Measurements from ENCODE around the gene LRRC46. TPM values are rescaled to one million over a fixed set of nuclear protein-coding genes. Genes with fewer than 3 reads are reported as not detected.

The LRRC46 gene
- total and polyA plus RNA-seq, 10 of the 15 experiments (the other 5 are each of a cell fraction or from before 2014, with no cell fraction given), result 0.15 to 1.8 (median 0.38) TPM; not detected in 1

DNA sequence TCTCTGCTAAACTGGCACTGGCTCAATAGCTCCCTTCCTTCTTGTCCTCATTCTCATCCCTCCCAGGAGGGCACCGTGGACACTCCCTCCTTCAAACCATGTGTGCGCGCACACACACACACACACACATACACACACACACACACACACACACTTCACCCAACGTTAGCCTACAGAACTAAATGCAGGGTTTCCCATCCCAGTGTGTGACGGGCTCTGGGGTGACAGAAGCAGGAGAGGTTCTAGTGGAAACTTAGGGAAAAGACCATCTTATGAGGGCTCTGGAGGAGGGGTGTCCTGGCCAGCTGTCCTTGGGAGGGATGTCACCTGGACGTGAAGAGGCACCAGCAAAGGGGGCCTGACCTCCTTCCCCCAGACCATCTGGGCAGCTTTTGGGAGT, 29.6 kb upstream of the LRRC46 start (continued):
- TF ChIP-seq, protein P1, sequence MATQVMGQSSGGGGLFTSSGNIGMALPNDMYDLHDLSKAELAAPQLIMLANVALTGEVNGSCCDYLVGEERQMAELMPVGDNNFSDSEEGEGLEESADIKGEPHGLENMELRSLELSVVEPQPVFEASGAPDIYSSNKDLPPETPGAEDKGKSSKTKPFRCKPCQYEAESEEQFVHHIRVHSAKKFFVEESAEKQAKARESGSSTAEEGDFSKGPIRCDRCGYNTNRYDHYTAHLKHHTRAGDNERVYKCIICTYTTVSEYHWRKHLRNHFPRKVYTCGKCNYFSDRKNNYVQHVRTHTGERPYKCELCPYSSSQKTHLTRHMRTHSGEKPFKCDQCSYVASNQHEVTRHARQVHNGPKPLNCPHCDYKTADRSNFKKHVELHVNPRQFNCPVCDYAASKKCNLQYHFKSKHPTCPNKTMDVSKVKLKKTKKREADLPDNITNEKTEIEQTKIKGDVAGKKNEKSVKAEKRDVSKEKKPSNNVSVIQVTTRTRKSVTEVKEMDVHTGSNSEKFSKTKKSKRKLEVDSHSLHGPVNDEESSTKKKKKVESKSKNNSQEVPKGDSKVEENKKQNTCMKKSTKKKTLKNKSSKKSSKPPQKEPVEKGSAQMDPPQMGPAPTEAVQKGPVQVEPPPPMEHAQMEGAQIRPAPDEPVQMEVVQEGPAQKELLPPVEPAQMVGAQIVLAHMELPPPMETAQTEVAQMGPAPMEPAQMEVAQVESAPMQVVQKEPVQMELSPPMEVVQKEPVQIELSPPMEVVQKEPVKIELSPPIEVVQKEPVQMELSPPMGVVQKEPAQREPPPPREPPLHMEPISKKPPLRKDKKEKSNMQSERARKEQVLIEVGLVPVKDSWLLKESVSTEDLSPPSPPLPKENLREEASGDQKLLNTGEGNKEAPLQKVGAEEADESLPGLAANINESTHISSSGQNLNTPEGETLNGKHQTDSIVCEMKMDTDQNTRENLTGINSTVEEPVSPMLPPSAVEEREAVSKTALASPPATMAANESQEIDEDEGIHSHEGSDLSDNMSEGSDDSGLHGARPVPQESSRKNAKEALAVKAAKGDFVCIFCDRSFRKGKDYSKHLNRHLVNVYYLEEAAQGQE (IDR thresholded peaks at IDR 0.05; ENCODE audit: low read depth, low read length), result no peak
- TF ChIP-seq RAD51 (IDR thresholded peaks at IDR 0.05), result no peak
- no peak for TF ChIP-seq SMAD5 (IDR thresholded peaks at IDR 0.05; ENCODE audit: low read depth)

DNA sequence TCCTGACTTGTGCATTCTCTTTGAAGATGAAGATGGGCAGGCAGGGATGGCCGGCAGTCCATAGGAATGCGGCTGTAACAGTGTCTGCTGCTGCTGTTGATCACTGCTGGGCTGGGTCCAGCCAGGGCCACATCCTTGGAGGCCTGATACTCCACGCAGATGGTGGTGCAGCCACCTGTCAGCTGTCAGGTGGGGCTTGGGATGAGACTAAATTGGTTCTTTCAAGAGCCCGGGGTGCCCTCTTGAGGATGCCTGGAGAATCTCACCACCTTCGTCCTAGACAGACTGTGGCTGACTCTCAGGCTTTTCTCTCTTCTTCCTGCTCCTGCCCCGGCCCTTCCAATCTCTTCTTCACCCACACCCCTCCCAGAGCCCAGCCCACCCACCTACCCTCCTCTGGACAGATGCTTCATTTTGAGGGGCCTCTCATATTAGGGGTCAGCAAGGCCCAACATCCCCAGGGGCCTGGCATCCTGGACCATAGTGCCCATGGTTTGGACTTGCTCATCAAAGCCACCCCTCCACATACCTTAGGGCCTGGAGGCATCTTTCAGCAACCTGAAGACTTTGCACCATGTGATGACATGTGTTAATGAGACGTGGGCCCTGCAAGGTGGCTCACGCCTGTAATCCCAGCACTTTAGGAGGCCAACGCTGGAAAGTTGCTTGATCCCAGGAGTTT, 29.0 kb upstream of the LRRC46 start:
- H3K9ac ChIP-seq (ENCODE audit: control insufficient read depth, insufficient read depth, low read length), result no peak overlapping the region
- H3K27ac ChIP-seq (ENCODE audit: control insufficient read depth, insufficient read depth), result no peak overlapping the region
- peak; percentile 98 for ATAC-seq
- ChIA-PET SMC1A (ENCODE audit: uncharacterized antibody, unreplicated experiment) (interaction anchor here (1.2 to 1.9 kb wide), 3 partner anchors 137 to 150 kb away, joined by 3 to 8 read pairs (median 4); no protein-coding TSS in a partner anchor), POLR2A (no interaction called here), RAD21 (ENCODE audit: unreplicated experiment) (interaction anchor here (1.0 to 2.1 kb wide), 3 partner anchors 59 to 139 kb away, joined by 3 to 8 read pairs (median 8); no protein-coding TSS in a partner anchor), CTCF (interaction anchor here (0.6 to 2.1 kb wide), 16 partner anchors 12 to 216 kb away, joined by 3 to 17 read pairs (median 3); partner anchors contain the start of gene KPNB1)
- H3K4me2 ChIP-seq (ENCODE audit: control insufficient read depth, insufficient read depth), result no peak overlapping the region
- no peak overlapping the region for H2AFZ ChIP-seq (ENCODE audit: control insufficient read depth, low read depth, low read length)
- in situ Hi-C loops (cut with MboI), result loop anchor here (10.0 kb wide), 1 partner anchor 108 kb away; the partner anchor contains the start of gene TBKBP1
- intact Hi-C loops (cut with micrococcal nuclease; ENCODE audit: unreplicated experiment), result loop anchor here (1.0 to 2.0 kb wide), 3 partner anchors 26 to 138 kb away; no protein-coding TSS in a partner anchor
- no peak overlapping the region for H3K4me3 ChIP-seq
- DNase-seq (ENCODE audit: low read depth, low spot score), result no peak
- BruUV-seq (replicated peaks), result no TSS peak
- no peaks in the 10 kb centered on the region for H3K9me3 ChIP-seq (replicated peaks; ENCODE audit: control insufficient read depth, insufficient read depth, low read length)
- peak; percentile 99 for FAIRE-seq
- H4K20me1 ChIP-seq (ENCODE audit: control insufficient read depth, insufficient read depth), result no peaks in the 10 kb centered on the region
- H3K79me2 ChIP-seq (ENCODE audit: control insufficient read depth, insufficient read depth, low read length), result no peaks in the 10 kb centered on the region
- H3K27me3 ChIP-seq (replicated peaks in 1 of 2; ENCODE audit: control insufficient read depth in 2 of 2, insufficient read depth in 2 of 2, low read length in 1 of 2), result no peaks in the 10 kb centered on the region
- H3K4me1 ChIP-seq (ENCODE audit: control insufficient read depth, insufficient read depth, low read length), result no peaks in the 10 kb centered on the region
- 11% methylated on average over 9 of the region's 9 CpGs for WGBS (ENCODE audit: insufficient coverage, insufficient replicate concordance, low lambda C conversion rate, missing lambda C conversion rate)
- no peaks in the 10 kb centered on the region; a peak in 1 of 4 replicates for H3K36me3 ChIP-seq (ENCODE audit: control insufficient read depth in 2 of 2, insufficient read depth in 2 of 2, low read length in 1 of 2)
- TF ChIP-seq, protein P2, sequence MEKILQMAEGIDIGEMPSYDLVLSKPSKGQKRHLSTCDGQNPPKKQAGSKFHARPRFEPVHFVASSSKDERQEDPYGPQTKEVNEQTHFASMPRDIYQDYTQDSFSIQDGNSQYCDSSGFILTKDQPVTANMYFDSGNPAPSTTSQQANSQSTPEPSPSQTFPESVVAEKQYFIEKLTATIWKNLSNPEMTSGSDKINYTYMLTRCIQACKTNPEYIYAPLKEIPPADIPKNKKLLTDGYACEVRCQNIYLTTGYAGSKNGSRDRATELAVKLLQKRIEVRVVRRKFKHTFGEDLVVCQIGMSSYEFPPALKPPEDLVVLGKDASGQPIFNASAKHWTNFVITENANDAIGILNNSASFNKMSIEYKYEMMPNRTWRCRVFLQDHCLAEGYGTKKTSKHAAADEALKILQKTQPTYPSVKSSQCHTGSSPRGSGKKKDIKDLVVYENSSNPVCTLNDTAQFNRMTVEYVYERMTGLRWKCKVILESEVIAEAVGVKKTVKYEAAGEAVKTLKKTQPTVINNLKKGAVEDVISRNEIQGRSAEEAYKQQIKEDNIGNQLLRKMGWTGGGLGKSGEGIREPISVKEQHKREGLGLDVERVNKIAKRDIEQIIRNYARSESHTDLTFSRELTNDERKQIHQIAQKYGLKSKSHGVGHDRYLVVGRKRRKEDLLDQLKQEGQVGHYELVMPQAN (conservative IDR thresholded peaks at IDR 0.05), result no peak
- TF ChIP-seq, protein P3, sequence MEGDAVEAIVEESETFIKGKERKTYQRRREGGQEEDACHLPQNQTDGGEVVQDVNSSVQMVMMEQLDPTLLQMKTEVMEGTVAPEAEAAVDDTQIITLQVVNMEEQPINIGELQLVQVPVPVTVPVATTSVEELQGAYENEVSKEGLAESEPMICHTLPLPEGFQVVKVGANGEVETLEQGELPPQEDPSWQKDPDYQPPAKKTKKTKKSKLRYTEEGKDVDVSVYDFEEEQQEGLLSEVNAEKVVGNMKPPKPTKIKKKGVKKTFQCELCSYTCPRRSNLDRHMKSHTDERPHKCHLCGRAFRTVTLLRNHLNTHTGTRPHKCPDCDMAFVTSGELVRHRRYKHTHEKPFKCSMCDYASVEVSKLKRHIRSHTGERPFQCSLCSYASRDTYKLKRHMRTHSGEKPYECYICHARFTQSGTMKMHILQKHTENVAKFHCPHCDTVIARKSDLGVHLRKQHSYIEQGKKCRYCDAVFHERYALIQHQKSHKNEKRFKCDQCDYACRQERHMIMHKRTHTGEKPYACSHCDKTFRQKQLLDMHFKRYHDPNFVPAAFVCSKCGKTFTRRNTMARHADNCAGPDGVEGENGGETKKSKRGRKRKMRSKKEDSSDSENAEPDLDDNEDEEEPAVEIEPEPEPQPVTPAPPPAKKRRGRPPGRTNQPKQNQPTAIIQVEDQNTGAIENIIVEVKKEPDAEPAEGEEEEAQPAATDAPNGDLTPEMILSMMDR (IDR thresholded peaks at IDR 0.05 in 2 of 3, conservative IDR thresholded peaks at IDR 0.05 in 1 of 3; ENCODE audit: control insufficient read depth in 2 of 3, extremely low read depth in 1 of 3, insufficient read depth in 1 of 3, low read depth in 3 of 3, low read length in 3 of 3), result peak; percentile 69 to 83 (median 77)
- TF ChIP-seq, protein P4, sequence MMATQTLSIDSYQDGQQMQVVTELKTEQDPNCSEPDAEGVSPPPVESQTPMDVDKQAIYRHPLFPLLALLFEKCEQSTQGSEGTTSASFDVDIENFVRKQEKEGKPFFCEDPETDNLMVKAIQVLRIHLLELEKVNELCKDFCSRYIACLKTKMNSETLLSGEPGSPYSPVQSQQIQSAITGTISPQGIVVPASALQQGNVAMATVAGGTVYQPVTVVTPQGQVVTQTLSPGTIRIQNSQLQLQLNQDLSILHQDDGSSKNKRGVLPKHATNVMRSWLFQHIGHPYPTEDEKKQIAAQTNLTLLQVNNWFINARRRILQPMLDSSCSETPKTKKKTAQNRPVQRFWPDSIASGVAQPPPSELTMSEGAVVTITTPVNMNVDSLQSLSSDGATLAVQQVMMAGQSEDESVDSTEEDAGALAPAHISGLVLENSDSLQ (IDR thresholded peaks at IDR 0.05), result peak; percentile 68
- no peak for TF ChIP-seq NFXL1 (IDR thresholded peaks at IDR 0.05; ENCODE audit: borderline replicate concordance)
- TF ChIP-seq RAD21 (IDR thresholded peaks at IDR 0.05; ENCODE audit: insufficient read depth, low read depth, low read length), result peak; percentile 74
- TF ChIP-seq LARP7 (IDR thresholded peaks at IDR 0.05), result 0 out of 2 replicates have a peak, but pooled peaks have one; percentile 19
- TF ChIP-seq SRF (IDR thresholded peaks at IDR 0.05; ENCODE audit: low read depth in 2 of 2, low read length in 2 of 2), result 0 out of 4 replicates have a peak, but pooled peaks of 1 of the 2 experiments have one; percentile 1
- TF ChIP-seq TCF12 (IDR thresholded peaks at IDR 0.05; ENCODE audit: low read depth, low read length), result peak; percentile 64
- 0 out of 2 replicates have a peak, but pooled peaks have one; percentile 38 for TF ChIP-seq TCF3 (IDR thresholded peaks at IDR 0.05; ENCODE audit: borderline replicate concordance, insufficient read depth, low read depth, low read length)
